ENCODE measurements around the gene HMGB3. TPM values are rescaled to one million over a fixed set of nuclear protein-coding genes. Genes with fewer than 3 reads are reported as not detected.
"Not testable (repeated sequence)": the region's sequence is repeated elsewhere in the genome, so short reads cannot be mapped to it uniquely, and the experiment has no call there.

Gene HMGB3
- total RNA-seq (2014; rRNA removed; shearing (Covaris generic); ENCODE audit: low replicate concordance) = 13.6 and 14.2 TPM in 2 replicates

DNA sequence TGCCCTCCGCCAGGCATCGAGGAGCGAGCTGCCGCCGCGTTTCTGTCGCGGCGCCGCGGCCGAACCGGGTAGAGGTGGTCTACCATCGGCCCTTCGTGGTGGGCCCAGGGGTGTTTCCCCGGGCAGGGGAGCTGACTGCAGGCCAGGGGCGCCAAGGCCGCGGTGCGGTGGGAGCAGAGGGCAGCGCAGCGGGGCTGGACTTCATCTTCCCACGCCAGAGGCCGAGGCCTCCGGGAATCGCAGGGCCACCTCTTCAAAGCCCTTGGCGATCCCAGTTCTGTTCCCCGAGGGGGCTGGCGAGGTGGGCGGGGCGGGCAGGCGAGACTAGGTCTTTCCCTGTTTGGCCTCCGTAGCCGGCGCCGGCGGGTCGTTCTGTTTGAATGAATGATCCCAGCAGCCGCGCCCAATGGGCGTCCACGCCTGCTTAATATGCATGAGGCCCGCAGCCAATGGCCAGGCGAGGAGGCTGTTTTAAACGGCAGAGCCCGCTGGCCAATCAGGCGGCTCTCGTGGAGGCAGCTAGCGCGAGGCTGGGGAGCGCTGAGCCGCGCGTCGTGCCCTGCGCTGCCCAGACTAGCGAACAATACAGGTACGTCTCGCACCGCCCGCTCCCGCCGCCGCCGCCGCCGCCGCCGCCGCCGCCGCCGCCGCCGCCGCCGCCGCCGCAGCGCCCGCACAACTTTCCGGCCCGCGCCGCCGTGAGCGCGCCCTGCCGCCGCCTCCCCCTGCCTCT is at the start of gene HMGB3:
TSS of gene HMGB3 (plus strand) at position 548 of the 733 bp plus-strand sequence. CDS start 2,265 bp downstream, outside the sequence.
- in situ Hi-C loops (cut with HindIII; ENCODE audit: low pct_unique_long_range_greater_than_20kb, low sequenced_read_pairs) = no loop called here

DNA sequence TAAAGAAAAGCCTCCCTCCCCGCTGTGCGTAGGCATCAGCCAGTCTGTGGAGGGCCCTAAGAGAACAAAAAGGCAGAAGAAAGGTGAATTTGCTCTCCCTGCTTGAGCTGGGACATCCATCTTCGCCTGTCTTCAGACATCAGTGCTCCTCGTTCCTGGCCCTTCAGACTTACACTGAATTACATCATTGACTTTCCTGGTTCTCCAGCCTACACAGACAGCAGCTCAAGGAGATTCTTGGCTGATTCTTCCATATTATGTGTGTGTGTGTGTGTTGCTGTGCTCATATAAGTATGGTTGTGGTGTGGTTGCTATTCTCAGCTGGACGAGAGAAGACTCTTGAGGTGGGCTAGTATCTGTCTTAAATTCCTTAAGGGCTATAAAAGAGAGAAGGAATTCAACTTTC is 49.2 kb upstream of the HMGB3 start:
- in situ Hi-C loops (cut with HindIII; ENCODE audit: low pct_unique_long_range_greater_than_20kb, low sequenced_read_pairs) = no loop called here
- DNase-seq (ENCODE audit: low read depth) = no peak

More for the DNA sequence above, at the start of gene HMGB3:
- peak; percentile 85 for DNase-seq (ENCODE audit: low read depth)

DNA sequence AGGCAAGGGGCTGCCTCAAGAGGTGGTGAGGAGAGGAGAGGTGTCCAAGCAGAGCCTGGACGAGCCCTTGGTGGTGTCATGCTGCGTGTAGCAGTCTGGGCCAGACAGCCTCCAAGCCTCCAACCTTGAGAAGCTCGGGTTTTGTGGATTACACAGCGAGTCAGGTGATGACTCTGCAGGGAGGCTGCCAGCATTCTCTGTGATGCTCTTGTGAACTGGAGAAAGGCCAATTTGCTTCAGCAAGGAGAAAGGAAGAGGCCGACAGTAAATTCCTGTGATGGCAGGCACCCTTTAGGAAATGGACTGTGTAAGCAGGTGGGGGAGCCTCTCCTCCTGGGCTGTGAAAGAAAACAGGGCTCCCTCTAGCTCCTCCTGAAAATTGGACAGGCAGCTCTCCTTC is 48.7 kb upstream of the HMGB3 start:
- peak; percentile 41 for DNase-seq (ENCODE audit: low read depth)
- in situ Hi-C loops (cut with HindIII; ENCODE audit: low pct_unique_long_range_greater_than_20kb, low sequenced_read_pairs) = no loop called here

DNA sequence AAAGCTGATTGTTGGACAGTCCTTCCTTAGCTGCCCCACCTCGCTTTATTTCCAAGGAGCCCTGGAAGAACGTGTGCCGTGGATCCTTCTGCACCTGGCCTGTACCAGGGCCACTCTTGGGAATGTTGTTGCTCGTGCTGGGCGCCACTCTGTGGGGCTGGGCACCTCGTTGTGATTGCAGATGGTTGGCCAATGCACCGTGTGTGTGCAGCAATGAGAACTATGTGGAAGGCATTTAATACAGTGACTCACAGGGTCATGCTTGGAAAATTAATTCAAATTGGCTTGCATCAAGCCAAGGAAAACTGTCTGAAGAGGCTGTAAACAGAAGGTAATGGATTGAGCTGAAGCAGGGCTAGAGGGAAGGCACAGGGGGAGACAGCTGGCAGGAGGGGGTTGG is 47.7 kb upstream of the HMGB3 start:
- DNase-seq (ENCODE audit: low read depth) = peak; percentile 37
- in situ Hi-C loops (cut with HindIII; ENCODE audit: low pct_unique_long_range_greater_than_20kb, low sequenced_read_pairs) = no loop called here

DNA sequence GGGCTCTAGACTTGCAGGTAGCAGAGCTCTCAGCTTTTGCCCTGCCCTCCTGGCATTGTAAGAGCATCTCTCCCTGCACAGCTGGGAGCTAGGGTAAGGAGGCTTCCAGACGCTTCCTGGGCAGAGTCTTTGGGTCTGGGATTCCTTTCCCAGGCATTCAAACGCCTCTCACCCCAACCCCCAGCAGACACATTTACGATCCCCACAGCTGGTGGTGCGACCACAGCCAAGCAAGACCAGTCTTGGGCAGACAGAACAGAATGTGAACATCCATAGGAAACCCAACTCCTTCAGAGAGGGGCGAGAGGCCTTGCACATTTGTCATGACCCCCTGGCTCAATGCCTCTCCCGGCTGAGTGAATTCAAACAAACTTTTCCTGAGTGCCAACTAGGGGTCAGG is 46.6 kb upstream of the HMGB3 start:
- in situ Hi-C loops (cut with HindIII; ENCODE audit: low pct_unique_long_range_greater_than_20kb, low sequenced_read_pairs) = no loop called here

DNA sequence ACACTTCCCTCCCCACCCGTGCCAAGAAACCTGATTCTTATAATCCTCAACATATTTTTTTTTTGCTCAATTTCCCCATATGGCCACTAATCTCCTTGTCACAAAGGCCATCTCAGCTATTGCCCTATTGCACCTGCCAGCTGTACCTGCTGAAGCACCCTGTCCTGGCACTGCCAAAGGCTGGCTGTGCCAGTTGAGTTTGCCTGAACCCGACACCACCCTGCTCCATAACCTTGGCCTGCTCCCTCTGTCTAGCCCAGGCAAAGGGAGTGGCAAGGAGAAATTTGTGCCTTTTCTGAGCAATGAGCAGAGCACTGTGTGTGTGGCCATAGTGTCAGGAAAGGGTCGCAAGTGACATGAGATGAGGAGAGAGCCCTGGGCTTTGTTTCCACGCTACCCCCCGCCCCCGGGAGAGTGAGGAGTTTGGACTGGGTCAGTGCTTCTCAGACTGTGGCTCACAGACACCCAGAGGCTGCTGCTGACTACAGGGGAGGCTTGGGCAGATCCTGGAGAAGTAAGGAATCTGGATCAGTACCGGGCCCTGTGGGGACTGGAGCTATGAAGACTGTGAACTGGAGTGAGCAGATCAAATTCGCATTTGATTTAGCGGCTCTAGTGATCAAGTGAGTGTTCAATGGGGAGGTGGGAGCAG is 42.2 kb upstream of the HMGB3 start:
- DNase-seq (ENCODE audit: low read depth) = no peak
- in situ Hi-C loops (cut with HindIII; ENCODE audit: low pct_unique_long_range_greater_than_20kb, low sequenced_read_pairs) = no loop called here

More for the DNA sequence above, 46.6 kb upstream of the HMGB3 start:
- no peak for DNase-seq (ENCODE audit: low read depth)

DNA sequence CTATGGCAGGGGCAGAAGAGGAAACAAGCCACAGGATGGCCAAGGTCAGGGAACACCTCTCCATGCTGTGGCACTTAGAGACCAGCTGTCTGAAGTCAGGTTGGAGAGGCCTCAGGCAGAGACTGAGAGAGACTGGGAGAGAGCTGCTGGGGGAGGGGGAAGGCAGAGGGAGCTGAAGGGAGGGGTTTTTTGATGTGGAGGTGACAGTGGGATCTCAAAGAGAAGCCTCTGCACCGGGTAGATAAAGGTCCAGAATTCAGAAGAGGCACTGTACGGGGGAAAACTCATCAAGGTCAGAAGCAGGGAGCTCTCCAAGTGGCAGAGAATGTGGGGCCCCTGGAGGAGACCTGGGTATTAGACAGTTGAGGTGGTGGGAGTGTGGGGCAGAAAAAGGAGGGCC is 41.6 kb upstream of the HMGB3 start:
- in situ Hi-C loops (cut with HindIII; ENCODE audit: low pct_unique_long_range_greater_than_20kb, low sequenced_read_pairs) = no loop called here
- no peak for DNase-seq (ENCODE audit: low read depth)

DNA sequence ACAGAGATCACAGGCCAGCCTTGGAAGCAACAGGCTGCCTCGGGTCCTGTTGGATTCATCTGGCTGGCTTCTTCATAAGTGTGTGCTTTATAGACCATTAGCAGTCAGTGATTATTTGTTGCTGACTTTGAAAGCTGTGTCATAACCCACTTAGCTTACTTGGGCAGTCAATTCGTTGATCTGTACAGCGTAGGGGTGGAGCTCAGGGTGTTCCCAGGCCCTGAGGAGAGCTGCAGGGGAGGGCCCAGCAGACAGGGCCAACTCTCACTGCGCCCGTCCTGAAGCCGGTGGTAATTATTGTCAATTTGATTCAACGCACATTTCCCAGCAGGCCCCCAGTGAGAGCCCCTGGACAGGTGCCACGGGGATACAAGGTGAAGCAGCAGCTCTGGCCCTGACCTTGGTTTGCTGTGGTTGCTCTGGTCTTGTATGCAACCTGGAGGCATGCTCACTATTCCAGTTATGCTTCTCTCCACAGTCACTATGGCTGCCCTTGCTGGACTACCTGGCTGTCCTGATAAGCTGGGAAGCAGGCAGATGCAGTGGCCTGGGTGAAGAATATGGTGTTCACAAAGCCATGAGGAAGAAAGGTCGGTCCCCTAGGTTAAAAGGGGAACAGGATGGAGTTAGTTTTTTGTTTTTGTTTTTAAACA is 40.1 kb upstream of the HMGB3 start:
- no peak for DNase-seq (ENCODE audit: low read depth)
- in situ Hi-C loops (cut with HindIII; ENCODE audit: low pct_unique_long_range_greater_than_20kb, low sequenced_read_pairs) = no loop called here

DNA sequence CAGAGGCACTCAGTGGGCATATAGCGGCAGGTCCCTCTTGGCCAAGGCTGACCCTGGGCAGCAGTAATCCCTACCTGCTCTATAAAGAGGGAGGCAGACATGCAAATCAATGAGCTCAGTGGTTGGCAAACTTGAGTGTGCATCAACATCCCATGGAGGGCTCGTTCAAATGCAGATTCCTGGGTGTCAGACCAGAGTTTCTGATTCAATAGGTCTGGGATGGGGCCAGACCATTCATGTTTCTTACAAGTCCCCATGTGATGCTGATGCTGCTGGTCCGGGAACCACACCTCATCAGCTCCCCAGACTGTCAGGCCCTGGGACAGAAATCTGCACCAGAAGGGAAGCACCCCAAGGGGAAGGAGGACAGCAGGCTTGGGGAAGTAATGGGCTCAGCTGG is 38.9 kb upstream of the HMGB3 start:
- DNase-seq (ENCODE audit: low read depth) = no peak
- in situ Hi-C loops (cut with HindIII; ENCODE audit: low pct_unique_long_range_greater_than_20kb, low sequenced_read_pairs) = no loop called here

DNA sequence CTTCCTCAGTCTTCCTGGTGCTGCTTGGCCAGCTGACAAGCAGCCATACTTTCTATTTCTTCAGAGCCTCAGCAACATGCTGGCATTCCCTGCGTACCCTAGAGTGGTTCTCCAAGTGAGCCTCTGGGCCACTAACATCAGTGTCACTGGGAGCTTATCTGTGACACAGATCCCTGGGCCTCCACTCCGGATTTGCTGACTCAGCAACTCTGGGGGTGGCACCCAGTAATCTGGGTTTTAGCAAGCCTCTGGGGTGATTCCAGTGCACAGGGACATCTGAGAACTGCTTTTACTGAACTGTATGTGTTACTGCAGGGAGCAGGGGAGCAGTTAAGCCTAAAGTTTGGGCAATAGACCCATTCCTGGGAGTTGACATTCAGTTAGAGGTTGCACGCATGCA is 28.2 kb upstream of the HMGB3 start:
- in situ Hi-C loops (cut with HindIII; ENCODE audit: low pct_unique_long_range_greater_than_20kb, low sequenced_read_pairs) = no loop called here
- DNase-seq (ENCODE audit: low read depth) = no peak

DNA sequence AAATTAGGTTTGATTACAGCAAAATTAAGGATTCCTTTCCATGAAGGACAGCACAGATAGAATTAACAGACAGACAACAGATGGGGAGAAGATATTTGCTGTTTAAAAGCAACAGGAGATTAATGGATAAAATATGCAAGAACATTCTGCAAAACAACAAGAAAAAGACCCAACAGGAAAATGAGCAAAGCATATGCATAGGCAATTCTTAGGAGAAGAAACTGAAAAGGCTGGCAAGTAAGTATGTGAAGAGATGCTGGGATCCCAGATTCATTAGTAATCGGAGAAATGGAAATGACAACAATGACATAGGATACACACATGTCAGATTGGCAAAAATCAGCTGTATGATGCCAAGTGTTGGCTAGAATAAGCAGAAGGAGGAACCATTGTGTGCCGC is 27.5 kb upstream of the HMGB3 start:
- DNase-seq (ENCODE audit: low read depth) = no peak
- in situ Hi-C loops (cut with HindIII; ENCODE audit: low pct_unique_long_range_greater_than_20kb, low sequenced_read_pairs) = no loop called here

DNA sequence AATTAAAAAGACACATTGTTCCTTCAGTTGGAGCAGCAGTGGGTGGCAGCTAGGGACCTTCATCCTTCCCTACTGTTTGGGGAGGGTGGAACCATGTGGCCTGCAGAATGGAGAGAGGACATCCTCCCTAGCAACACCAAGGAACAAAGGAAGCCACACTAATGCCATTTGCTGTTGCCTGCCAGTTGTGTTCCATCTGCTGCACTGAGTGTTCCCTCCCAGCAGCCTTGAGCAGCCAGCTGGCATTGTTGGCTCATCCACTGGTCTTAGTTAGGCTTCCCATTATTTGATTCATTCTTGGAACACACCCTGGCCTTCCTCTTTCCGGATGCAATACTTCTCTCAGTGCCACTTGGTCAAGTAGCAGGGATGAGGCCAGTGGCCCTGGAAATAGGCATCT is 25.0 kb upstream of the HMGB3 start:
- no peak for DNase-seq (ENCODE audit: low read depth)
- in situ Hi-C loops (cut with HindIII; ENCODE audit: low pct_unique_long_range_greater_than_20kb, low sequenced_read_pairs) = no loop called here

DNA sequence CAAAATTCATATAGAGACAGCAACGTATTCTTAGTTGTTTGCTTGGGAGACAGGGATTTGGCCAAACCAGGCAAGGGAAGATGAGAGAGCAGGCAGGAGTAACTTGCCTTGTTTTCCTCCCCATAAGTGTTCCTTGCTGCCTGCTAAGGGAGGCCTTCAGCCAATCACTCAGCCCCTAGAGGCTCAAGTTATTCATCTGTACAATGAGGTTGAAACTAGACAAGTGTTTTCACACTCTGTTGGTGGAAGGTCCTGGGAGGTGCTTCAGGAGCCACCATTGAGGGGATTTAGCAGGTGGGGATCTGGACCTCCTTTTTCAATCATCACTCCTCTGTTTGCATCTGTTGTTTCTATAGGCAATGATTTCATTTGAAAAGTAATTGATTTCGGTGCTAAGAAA is 23.6 kb upstream of the HMGB3 start:
- in situ Hi-C loops (cut with HindIII; ENCODE audit: low pct_unique_long_range_greater_than_20kb, low sequenced_read_pairs) = no loop called here

DNA sequence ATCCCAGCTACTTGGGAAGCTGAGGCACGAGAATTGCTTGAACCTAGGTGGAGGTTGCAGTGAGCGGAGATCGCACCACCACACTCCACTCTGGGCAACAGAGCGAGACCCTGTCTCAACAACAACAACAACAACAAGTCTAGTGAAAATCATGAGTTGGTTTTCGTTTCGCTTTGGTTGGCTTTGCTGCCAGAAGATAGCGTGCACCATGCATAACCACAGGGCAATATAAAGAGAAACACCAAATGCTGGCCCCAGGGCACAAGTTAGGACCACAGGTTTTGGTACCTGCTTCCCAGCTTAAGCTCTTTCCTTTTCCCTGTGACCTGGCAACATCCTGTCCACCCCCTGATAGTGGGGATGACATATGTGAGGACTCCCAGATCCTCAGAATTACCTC is 21.5 kb upstream of the HMGB3 start:
- DNase-seq (ENCODE audit: low read depth) = no peak
- in situ Hi-C loops (cut with HindIII; ENCODE audit: low pct_unique_long_range_greater_than_20kb, low sequenced_read_pairs) = no loop called here

More for the DNA sequence above, 23.6 kb upstream of the HMGB3 start:
- no peak for DNase-seq (ENCODE audit: low read depth)

DNA sequence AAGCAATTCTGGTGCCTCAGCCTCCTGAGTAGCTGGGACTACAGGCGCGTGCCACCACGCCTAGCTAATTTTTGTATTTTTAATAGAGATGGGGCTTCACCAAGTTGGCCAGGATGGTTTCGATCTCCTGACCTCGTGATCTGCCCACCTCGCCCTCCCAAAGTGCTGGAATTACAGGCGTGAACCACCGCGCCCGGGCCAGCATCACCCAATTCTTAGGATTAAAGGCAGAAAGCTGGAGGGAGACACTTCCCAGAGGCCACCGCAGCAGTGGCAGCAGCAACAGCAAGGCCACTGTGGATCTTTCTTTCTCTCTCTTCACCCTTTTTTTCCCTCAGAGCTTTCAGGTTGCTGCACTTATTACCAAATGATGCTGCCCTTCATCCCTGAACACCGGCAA is 18.7 kb upstream of the HMGB3 start:
- DNase-seq (ENCODE audit: low read depth); in situ Hi-C loops (cut with HindIII; ENCODE audit: low pct_unique_long_range_greater_than_20kb, low sequenced_read_pairs): not testable (repeated sequence)

DNA sequence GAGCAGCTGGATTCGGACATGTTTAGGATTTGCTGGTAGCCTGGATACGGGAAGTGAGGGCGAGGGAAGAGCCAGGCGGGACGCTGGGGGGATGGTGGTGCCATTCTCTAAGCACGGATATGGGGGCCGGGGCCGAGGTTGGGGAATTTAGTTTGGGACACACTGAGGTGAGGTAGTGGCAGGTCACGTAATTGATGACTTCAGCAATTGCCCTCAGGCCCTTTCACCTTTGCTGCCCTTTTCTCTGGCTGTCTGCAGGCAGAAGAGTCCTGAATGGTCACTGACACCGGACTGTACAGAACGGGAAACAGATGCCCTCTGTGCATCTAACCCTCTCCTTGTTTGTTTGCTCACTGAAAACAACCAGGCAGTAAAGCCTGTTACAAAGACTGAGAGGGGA is 16.9 kb upstream of the HMGB3 start:
- in situ Hi-C loops (cut with HindIII; ENCODE audit: low pct_unique_long_range_greater_than_20kb, low sequenced_read_pairs) = no loop called here
- DNase-seq (ENCODE audit: low read depth) = no peak

DNA sequence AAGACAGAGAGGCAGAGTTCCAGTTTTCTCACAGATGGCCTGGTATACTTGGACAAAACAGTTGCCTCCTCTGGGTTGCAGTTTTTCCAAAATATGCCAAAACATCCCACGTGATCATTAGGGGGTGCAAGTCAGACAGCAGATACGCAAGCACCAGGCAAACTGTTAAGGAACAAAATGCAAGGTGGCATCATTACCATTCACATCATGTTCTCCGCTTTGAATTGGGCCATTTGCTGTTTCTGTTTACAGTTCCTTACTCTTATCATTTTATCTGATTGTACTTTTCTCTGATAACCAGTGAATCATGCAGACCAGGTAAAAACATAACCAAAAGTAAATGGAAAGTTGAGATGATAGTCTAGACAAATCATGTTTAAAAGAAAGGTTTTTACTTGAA is 16.4 kb upstream of the HMGB3 start:
- in situ Hi-C loops (cut with HindIII; ENCODE audit: low pct_unique_long_range_greater_than_20kb, low sequenced_read_pairs) = no loop called here
- no peak for DNase-seq (ENCODE audit: low read depth)

DNA sequence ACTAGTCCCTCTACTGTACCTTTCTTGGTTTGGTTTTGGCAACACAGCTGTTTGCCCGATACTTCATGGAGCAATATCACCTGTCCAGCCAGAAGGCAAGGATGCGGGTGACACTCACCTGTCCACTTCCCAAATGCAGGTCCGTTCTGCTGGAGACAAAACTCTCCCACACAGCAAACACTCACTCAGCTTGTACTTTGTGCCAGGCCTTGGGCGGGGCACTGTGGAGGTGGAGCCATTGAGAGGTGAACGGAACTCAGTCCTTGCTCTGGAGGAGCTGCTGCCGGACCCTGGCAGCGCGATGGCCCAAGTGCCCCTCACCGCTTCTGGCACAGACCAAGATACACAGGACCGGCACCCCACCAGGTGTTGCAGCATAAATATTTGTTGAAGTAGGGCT is 15.3 kb upstream of the HMGB3 start:
- in situ Hi-C loops (cut with HindIII; ENCODE audit: low pct_unique_long_range_greater_than_20kb, low sequenced_read_pairs) = no loop called here
- DNase-seq (ENCODE audit: low read depth) = no peak

Data from Caki2 (cell line).